ENCODE measurements around the gene PVALEF.

GRCh38 chr17:81144423-81144781, 20.9 kb upstream of the PVALEF start:
- TF ChIP-seq CTCF (IDR thresholded peaks at IDR 0.05) (no peak), EP300 (IDR thresholded peaks at IDR 0.05) (no peak)
